Epidermal melanocyte (primary cell): ENCODE data around the gene FAM216A.
A peak's percentile ranks its signal among the peaks of the same experiment; 100 is the strongest.
"Not testable (repeated sequence)": the region's sequence is repeated elsewhere in the genome, so short reads cannot be mapped to it uniquely, and the experiment has no call there.

ENCODE experiments used
- DNase-seq: peaks from one replicate; pipeline ENCODE4 v3.0.0; 2011; ENCODE audit warnings: low spot score; ENCODE audit not compliant: insufficient read length

FAM216A gene, protein sequence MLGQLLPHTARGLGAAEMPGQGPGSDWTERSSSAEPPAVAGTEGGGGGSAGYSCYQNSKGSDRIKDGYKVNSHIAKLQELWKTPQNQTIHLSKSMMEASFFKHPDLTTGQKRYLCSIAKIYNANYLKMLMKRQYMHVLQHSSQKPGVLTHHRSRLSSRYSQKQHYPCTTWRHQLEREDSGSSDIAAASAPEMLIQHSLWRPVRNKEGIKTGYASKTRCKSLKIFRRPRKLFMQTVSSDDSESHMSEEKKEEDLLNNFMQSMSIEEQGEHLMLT

DNA sequence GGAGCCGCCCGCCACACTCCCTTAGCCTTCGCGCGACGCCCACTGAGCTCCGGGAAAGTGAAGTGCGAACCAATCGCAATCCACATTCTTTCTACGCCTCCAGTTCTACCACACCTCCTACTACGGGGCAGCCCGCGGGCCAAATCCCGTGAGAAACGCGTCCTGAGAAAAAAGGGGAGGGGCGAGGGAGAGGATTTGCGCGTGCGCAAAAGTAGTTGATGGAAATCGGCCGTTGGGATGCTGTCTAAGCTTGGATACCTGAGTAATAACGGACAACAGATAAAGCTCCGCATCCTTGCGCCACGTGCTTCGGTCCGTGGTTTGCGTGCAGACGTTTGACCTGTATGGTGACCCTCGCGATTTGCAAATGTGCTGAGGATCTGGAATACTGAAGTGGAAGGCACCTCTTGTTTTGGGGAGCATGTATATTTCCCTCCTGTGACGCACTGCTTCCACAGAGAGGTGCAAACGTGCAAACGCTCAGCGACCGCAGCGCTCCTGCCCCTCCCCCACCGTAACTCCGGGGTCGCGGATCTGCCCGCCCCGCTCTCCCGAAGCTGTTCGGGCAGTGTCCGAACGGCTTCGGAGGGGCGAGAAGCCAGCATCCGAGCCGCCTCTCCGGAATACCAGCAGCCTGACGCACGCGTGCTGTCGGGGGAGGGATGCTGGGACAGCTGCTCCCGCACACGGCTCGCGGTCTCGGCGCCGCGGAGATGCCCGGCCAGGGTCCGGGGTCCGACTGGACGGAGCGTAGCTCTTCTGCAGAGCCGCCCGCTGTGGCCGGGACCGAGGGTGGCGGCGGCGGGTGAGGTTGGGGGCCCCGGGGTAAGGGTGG is at the start of gene FAM216A, which contains the start of gene GPN3:
Gene FAM216A (plus strand): TSS at position 632 of the 835 bp plus-strand sequence. CDS start 31 bp downstream, at position 663.
Gene GPN3 (minus strand): TSS at position 44 of the 835 bp plus-strand sequence. CDS start 54 bp downstream, outside the sequence.
- peak; percentile 92 for DNase-seq

DNA sequence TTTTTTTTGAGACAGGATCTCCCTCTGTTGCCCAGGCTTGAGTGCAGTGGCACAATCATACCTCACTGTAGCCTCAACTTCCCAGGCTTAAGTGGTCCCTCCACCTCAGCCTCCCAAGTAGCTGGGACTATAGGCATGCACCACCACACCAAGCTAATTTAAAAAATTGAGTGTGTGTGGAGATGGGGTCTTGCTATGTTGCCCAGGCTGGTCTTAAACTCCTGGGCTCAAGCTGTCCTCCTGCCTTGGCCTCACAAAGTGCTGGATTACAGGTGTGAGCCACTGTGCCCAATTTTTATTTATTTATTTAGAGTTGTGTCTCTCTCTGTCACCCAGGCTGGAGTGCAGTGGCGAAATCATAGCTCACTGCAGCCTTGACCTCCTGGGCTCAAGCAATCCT is 48.0 kb upstream of the FAM216A start:
- not testable (repeated sequence) for DNase-seq

DNA sequence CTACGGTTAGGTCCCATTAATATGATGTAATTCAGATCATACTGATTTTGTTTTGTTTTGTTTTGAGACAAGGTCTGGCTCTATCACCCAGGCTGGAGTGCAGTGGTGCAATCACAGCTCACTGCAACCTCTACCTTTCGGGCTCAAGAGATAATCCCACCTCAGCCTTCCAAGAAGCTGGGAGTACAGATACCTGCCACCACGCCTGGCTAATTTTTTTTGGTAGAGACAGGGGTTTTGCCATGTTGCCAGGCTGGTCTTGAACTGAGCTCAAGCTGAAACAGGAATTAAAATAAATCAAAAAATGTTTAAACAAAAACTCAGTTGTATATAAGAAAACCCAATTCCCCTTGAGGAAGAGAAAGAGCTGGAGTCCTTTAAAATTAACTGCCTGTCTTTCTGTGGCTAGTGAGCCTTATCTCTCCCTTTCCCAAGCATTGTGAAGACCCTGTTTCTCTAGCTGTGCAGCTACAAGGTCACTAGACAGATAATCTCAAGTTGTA is 47.4 kb upstream of the FAM216A start:
- no peak for DNase-seq

DNA sequence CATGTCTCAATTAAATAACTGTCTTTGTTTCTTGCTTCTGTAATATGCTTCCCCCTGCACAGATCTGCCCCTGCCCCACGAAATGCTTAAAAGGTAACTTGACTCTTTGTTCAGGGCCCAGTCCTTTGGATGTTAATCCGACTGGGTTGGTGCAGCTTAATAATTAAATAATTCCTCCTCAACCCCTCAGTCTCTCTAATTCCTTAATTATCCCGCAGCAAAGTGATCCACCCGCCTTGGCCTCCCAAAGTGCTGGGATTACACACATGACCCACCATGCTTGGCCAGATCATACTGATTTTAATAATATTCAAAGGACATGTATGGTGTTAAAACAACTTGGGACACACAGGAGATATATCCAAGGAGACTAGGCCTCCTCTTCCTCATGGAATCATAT is 46.9 kb upstream of the FAM216A start:
- no peak for DNase-seq

DNA sequence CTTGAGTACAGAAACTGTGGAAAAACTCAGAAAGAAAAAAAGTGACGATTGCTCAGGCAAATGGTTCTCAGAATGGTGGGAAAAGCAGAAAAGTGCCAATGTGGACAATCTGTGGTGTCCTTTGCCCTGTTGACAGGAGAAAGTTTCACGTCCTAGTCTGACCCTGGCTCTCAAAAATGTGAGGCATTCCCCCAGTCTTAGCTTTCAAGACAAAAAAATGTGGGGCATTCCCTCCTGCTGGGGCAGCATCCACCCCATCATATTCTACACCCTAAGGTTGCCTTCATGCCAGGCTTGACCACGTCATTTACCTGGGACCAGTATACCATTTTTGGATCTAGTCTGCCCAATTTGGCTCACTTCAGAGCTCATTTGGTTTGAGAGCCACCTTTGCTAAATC is 44.4 kb upstream of the FAM216A start:
- DNase-seq: no peak

DNA sequence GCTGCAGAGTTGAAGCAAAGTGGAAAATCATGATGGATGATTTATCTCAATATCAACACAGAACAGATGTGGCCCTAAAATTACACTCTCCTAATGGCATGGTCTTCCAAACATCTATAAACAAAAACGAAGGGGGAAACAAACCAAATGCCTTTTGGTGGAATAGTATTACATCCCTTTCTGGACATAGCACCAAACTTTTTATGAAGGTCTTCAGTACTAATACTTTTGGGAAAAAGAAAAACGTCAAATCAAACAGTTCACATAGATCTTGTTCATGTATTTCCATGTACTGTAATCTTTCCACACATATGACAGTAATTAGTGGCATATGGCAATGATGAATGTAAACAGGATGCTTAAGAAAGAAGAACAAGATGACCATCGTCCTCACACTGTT is 42.2 kb upstream of the FAM216A start:
- no peak for DNase-seq

DNA sequence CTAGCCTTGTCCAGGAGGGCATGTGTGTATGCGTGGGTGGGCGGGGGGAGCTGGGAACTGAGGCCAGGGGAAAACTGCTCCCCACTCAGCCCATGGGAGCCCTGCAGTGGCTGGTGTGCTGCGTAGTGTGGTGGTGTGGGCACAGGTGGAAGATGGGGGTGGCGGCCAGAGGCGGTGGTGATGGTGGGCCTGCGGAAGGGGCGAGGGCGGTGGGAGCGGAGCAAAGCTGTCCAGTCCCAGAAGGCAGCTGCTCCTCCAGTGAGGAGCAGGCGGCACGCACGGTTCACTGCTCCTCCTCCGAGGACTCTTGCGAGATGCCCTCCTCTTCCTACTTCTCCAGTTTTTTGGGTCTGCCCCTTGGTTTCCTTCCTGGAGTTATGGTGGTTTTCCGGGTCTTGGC is 39.0 kb upstream of the FAM216A start:
- DNase-seq: not testable (repeated sequence)

DNA sequence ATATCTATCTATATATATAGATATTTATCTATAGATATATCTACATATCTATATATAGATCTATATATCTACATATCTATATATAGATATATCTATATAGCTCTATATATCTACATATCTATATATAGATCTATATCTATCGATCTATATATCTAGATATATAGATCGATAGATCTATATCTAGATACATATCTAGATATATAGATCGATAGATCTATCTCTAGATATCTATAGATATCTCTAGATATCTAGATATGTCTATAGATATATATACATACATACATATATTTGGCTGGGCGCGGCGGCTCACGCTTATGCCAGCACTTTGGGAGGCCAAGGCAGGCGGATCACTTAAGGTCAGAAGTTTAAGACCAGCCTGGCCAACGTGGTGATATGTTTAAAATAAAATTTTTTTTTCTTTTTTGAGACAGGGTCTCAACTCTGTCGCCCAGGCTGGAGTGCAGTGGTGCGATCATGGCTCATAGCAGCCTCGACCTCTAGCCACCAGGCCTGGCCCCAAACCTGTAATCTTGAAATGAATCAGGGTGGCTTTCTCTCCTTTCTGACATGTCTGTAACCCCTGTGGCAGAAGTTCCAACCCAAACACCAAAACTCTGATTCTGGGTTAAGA is 36.6 kb upstream of the FAM216A start:
- DNase-seq: no peak

DNA sequence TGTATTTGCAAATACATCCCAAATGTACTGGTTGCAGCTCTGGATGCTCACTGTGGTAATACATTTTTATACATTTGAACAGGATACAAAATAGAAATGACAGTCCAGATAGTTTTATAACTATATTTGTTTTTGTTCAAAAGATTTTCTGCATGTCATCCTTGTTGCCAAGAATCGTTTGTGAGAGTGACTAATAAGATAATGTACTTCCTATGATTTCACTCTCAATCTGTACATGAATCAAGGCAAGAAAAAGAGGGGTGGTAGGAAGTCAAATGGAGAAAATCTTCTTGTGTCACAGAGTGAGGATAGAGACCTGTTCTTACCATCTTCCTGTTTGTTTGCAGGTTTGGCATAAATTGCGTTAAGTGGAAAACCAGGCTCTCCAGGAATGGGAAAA is 32.4 kb upstream of the FAM216A start:
- no peak for DNase-seq

DNA sequence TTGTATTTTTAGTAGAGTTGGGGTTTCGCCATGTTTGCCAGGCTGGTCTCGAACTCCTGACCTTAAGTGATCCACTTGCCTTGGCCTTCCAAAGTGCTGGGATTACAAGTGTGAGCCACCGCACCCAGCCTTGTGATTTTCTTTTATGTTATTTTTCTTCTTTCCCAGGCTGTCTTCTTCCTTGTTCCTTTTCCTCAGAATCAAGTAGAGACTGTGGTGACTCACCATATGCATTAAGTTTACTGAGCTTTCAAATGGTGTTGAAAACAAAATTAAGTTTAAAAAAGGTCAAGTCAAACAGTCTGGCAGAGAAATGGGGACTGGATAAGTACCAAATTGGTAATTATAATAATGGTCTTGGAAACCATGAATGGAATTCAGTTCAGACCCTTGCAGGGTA is 24.2 kb upstream of the FAM216A start:
- no peak for DNase-seq

DNA sequence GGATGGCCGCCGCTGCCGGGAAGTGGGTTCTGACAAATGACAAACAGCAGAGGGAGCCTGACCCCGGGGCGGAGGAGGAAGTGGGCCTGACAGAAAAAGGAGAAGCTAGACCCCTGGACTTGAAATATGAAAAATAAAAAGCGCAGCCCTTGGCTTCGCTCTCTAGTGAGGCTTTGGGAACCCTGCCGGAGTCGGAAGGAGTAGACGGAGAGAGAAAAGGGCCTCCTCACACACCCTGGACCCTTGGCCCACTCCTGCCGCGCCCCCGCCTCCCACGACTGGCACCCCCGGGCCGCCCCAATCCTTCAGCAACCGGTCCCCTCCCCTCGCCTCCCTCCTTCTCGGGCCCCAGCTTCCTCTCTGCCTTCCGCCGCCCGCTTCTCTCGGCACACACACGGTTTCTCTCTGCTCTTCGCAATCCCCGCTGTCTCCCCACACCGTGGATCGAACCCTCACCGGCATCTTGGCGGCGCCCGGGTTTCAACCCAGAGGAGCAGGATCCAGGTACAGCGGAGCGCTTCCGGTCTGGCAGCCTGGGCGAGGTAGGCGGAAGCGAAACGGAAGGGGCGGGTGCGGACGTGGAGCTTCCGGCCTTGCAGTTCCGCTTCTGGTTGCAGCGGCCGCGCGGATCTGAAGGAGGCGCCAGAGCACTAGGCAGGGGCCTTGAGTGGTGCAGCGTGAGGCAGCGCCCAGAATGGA is 18.7 kb upstream of the FAM216A start, which contains the start of gene ARPC3:
Gene ARPC3 (minus strand): TSS at position 539 of the 699 bp plus-strand sequence. CDS start 77 bp downstream, at position 462.
- DNase-seq: peak; percentile 57

DNA sequence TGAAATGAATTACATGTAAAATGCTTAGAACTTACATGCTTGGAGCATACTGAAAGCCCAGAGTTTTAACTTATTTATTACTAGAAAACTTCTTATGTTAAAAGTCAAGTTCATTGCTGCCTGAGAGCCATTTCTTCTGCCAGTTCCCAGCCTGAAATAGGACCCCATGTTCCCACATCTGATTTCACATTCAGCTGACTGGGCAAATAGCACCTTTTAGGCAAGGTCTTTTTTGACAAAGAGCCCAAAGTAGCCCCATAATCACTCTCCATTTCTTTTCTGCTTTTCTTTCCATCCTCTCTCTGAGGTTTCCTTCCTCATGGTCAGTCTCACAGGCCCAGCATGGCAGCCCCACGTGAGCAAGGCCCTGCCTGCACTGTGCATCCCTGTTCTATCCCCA is 17.4 kb upstream of the FAM216A start:
- no peak for DNase-seq

DNA sequence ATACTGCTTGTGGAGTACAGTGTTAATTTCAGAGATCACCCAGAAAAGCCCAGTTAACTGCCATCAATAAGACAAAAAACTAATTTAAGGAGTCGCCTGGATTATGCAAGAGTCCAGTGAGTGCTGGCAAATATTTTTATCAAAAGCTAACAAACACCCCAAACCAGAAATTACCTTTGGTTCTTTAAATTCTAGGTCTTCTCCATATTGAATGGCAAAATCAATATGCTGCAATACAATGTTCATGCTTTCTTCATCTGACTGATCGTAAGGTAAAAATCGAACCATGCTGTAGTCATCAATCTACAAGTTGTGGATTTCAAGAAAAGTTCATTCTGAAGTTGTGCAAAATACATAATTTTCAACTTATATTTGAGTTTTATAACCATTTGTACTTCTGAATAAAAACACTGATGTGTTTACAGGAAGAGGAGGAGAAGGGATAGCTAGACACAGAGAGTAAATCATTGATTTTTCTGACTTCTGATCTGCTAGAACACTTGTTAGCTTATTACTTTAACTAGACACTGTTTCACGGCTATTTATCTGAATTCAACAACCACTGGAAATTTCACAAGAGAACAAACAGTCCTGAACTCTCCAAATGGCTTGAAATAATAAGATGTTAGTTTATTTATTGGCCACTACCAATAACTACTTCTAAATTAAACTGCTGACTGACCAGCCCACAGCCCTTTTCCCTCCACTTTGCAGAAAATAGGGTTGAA is 14.9 kb upstream of the FAM216A start:
- no peak for DNase-seq

DNA sequence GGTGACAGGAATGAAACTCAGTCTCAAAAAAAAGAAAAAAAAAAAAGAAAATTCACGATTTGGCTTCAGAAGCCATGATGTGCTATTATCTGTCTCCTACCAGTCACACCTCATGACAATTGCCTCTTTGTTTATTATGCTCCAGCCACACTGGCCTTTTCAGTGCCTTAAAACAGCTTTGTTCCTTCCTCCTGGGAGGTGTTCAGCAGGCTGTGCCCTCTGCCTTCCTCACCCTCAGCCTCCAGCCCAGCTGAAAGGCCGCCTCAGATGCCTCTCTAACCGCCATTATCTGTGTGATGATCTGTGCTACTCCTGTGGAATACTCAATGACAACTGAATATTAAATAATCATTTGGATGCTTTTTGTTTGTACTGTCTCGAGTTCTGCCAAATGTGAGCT is 9.9 kb upstream of the FAM216A start:
- no peak for DNase-seq

DNA sequence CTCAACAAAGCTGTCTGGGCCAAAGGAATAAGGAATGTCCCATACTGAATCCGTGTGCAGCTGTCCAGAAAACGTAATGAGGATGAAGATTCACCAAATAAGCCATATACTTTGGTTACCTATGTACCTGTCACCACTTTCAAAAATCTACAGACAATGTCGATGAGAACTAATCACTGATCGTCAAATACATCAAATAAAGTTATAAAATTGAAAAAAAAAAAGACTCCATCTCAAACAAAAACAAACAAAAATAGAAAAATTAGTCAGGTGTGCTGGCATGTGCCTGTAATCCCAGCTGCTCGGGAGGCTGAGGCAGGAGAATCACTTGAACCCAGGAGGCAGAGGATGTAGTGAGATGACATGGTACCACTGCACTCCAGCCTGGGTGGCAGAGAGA is 7.5 kb upstream of the FAM216A start:
- DNase-seq: not testable (repeated sequence)

DNA sequence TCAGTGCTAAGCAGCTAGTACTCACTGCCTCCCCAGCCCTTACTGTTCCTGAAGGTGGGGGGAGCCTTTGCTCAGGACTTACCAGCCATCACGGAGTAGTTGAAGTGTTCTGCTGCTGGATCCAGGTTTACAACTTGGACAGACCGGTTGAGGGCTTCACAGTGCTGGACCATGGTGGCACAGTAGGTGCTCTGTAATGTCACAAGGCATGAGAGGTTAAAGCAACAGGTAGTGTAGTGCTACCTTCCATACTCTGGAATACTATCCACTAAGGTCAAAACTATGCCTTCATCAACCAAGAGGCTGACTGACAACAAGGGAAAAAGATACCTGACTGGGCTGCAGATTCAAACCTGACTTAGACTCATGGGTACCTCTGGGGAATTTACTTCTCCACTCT is 3.6 kb upstream of the FAM216A start:
- no peak for DNase-seq

DNA sequence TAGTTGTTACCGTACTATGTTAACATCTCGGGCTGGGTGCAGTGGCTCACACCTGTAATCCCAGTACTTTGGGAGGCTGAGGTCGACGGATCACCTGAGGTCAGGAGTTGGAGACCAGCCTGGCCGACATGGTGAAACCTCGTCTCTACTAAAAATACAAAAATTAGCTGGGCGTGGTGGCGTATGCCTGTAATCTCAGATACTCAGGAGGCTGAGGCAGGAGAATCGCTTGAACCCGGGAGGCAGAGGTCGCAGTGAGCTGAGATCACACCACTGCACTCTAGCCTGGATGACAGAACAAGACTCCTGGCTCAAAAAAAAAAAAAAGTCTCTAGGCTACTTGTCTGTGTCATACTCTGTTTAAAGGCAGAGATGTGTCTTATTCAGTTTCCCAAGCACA is 2.9 kb upstream of the FAM216A start:
- DNase-seq: not testable (repeated sequence)

DNA sequence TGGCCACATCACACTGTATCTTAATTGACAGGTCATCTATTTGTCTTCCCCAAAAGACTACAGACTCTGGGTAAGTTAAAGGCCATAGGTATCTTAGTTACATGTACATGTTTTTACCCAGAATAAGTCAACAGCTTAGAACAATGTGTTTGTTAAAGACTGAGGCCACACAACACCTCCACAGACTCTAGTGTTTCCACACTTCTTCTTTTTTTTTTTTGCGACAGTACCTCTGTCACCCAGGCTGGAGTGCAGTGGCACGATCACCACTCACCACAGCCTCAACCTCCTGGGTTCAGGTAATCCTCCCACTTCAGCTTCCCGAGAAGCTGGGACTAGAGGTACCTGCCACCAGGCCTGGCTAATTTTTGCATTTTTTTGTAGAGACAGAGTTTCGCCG is 1.9 kb upstream of the FAM216A start:
- no peak for DNase-seq

DNA sequence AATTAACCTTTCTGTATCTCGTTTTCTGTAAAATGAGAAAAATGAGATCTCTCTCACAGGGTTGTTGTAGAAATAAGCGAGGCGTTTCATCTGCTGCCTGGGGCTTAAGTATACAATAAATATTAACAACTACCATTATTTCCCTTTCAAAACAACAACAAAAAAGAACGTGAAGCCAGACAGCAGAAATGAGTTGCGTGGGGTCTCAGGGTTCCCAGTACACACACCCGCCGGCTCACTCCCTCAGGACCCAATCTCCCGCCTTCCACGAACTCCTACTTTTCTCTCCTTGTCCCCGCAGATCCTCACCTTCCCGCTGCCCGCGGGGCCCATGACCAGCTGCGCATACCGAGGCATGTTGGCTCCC is 815 bp upstream of the FAM216A start:
- DNase-seq: no peak

DNA sequence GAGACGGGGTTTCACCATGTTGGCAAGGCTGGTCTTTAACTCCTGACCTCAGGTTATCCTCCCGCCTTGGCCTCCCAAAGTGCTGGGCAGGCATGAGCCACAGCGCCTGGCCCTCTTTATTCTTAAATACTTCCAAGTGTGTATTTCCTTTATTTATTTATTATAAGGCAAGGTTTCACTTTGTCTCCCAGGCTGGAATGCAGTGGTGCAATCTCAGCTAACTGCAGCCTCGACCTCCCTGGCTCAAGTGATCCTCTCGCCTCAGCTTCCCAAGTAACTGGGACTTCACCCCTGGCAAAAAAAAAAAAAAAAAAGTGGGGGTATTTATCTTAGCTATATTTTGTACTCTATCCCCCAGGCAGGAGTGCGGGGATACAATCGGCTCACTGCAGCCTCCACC is 6.8 kb downstream of the FAM216A start:
- no peak for DNase-seq
